ENCODE data around the gene HS3ST4. TPM values are rescaled to one million over a fixed set of nuclear protein-coding genes. Genes with fewer than 3 reads are reported as not detected.

Gene HS3ST4
- total RNA-seq, 2 donors from 2014 or later, result 1.0 to 1.9 TPM

DNA sequence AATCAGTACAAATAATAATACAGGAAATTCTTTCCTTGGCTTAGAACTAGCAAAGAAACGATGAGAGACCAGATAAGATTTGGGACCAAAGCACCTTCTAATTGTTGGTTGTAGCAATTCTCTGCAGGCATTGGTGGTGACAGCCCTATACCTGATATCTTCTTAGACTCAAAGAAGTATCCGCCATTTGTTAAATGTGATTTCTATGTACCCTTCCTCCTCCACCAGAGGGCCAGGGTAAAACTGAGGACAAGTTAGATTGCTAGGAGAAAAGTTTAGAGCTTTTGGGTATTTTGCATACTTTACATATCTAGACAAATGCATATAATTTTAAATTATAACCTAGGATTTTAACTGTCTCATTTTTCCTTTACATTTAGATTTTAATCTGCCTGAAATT lies 304.3 kb downstream of the HS3ST4 start:
- WGBS, result 67% methylated on average over 2 of the region's 2 CpGs
- no peak for TF ChIP-seq POLR2A (IDR thresholded peaks at IDR 0.05)
- TF ChIP-seq, protein P1, sequence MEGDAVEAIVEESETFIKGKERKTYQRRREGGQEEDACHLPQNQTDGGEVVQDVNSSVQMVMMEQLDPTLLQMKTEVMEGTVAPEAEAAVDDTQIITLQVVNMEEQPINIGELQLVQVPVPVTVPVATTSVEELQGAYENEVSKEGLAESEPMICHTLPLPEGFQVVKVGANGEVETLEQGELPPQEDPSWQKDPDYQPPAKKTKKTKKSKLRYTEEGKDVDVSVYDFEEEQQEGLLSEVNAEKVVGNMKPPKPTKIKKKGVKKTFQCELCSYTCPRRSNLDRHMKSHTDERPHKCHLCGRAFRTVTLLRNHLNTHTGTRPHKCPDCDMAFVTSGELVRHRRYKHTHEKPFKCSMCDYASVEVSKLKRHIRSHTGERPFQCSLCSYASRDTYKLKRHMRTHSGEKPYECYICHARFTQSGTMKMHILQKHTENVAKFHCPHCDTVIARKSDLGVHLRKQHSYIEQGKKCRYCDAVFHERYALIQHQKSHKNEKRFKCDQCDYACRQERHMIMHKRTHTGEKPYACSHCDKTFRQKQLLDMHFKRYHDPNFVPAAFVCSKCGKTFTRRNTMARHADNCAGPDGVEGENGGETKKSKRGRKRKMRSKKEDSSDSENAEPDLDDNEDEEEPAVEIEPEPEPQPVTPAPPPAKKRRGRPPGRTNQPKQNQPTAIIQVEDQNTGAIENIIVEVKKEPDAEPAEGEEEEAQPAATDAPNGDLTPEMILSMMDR (IDR thresholded peaks at IDR 0.05), result no peak
- TF ChIP-seq POLR2AphosphoS5 (IDR thresholded peaks at IDR 0.05), result no peak
- Histone ChIP-seq H3K9me3 (no peaks in the 10 kb centered on the region), H3K27ac (no peak overlapping the region), H3K27me3 (replicated peaks; ENCODE audit: insufficient read depth) (no peaks in the 10 kb centered on the region), H3K4me3 (no peak overlapping the region), H3K36me3 (no peaks in the 10 kb centered on the region), H3K4me1 (replicated peaks) (no peaks in the 10 kb centered on the region)
- intact Hi-C loops (cut with DNase I), result no loop called here
- DNase-seq (ENCODE audit: low spot score), result no peak

DNA sequence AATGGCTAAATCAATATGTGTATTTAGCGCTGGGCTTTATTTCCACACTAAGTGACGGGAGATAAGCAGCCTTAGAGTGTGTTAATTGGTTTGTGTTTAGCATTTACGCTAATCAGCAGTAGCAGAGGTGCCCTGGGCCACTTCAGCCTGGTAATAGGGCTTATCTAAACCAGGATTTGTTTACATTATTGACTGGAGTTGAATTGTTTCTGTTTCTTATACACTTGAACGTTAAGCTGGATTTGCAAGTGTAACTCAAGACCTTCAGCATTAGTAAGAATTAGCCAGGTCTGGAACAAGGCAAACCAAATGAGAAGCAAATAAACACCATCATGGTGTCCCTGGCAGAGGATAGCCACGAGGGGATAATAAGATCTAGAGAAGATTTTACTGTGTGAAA lies 313.6 kb downstream of the HS3ST4 start:
- Histone ChIP-seq H3K27ac (no peak overlapping the region), H3K27me3 (replicated peaks; ENCODE audit: insufficient read depth) (no peaks in the 10 kb centered on the region), H3K36me3 (no peaks in the 10 kb centered on the region), H3K4me1 (replicated peaks) (no peaks in the 10 kb centered on the region), H3K9me3 (no peaks in the 10 kb centered on the region), H3K4me3 (no peak overlapping the region)
- WGBS, result 51% methylated on average over 5 of the region's 5 CpGs
- intact Hi-C loops (cut with DNase I), result no loop called here
- no peak for DNase-seq (ENCODE audit: low spot score)
- TF ChIP-seq, protein P1 (IDR thresholded peaks at IDR 0.05), result no peak
- no peak for TF ChIP-seq POLR2AphosphoS5 (IDR thresholded peaks at IDR 0.05)
- TF ChIP-seq POLR2A (IDR thresholded peaks at IDR 0.05), result no peak

DNA sequence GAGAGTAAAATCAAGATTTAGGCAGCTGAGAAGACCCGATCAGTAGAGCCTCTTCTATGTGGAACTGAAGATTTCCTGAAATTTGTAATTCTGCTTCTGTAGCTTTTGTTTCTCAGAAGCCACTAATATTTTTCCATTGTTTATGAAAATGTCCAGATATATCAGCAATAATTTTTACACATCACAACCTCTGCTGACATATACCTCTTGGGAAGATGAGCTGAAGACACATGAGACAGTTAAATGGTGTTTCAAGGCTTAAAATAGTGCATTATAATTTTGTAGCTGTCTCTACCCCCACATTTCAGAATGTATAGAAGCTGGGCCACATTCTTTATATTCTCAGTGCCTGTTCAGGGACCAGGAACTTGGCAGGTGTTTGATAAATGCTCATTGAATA lies 320.6 kb downstream of the HS3ST4 start:
- Histone ChIP-seq H3K36me3 (no peaks in the 10 kb centered on the region), H3K4me3 (no peak overlapping the region), H3K9me3 (no peaks in the 10 kb centered on the region), H3K27me3 (replicated peaks; ENCODE audit: insufficient read depth) (no peaks in the 10 kb centered on the region), H3K4me1 (replicated peaks) (no peaks in the 10 kb centered on the region), H3K27ac (no peak overlapping the region)
- TF ChIP-seq, protein P1 (IDR thresholded peaks at IDR 0.05), result no peak
- TF ChIP-seq POLR2AphosphoS5 (IDR thresholded peaks at IDR 0.05) (no peak), POLR2A (IDR thresholded peaks at IDR 0.05) (no peak)
- intact Hi-C loops (cut with DNase I), result no loop called here
- DNase-seq (ENCODE audit: low spot score), result no peak
- 97% methylated on average over 1 of the region's 1 CpG for WGBS

DNA sequence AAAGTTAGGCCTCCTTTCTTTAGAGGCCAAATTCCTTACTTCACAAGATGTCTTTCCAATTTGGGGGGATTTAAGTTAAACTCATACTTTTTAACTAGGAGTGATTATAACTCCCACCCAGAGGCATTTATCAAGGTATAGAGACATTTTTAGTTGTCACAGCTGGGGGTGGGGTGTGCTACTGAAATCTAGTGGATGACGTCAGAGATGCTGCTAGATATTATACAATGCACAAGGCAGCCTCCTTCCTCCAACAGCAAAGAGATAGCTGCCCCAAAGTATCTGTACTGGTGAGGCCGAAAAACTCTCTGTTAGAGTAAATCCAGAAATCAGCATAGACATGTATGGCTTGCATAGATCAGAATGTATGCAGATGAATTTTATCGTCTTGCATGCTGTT lies 324.0 kb downstream of the HS3ST4 start:
- H3K4me1 ChIP-seq (replicated peaks), result no peaks in the 10 kb centered on the region
- TF ChIP-seq POLR2A (IDR thresholded peaks at IDR 0.05) (no peak), POLR2AphosphoS5 (IDR thresholded peaks at IDR 0.05) (no peak)
- TF ChIP-seq, protein P1 (IDR thresholded peaks at IDR 0.05), result no peak
- no peaks in the 10 kb centered on the region for H3K9me3 ChIP-seq
- intact Hi-C loops (cut with DNase I), result no loop called here
- no peak overlapping the region for H3K27ac ChIP-seq
- WGBS, result 61% methylated on average over 3 of the region's 3 CpGs
- H3K27me3 ChIP-seq (replicated peaks; ENCODE audit: insufficient read depth), result no peaks in the 10 kb centered on the region
- no peak for DNase-seq (ENCODE audit: low spot score)
- H3K4me3 ChIP-seq, result no peak overlapping the region
- H3K36me3 ChIP-seq, result no peaks in the 10 kb centered on the region

DNA sequence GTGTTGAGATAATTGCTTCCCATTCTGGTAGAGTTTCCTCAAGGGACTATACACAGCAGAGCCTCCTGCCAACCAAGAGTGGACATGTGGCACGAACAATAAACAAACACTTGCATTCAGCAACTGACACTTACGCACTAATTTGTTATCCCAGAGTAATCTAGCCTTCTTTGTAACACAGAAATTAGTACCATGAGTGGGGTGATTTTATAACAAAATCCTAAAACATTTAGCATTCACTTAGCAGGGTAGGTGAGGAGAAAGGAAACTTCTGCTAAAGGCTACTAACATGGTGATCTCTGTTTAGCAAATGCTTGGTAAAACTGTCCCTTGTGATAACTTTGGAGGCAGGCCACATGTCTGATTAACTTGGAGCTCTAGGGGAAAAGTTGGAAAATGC lies 325.2 kb downstream of the HS3ST4 start:
- Histone ChIP-seq H3K27me3 (replicated peaks; ENCODE audit: insufficient read depth) (no peaks in the 10 kb centered on the region), H3K4me3 (no peak overlapping the region), H3K4me1 (replicated peaks) (no peaks in the 10 kb centered on the region), H3K9me3 (no peaks in the 10 kb centered on the region), H3K36me3 (no peaks in the 10 kb centered on the region), H3K27ac (no peak overlapping the region)
- intact Hi-C loops (cut with DNase I), result no loop called here
- no peak for DNase-seq (ENCODE audit: low spot score)
- 33% methylated on average over 2 of the region's 2 CpGs for whole genome bisulfite sequencing
- TF ChIP-seq POLR2AphosphoS5 (IDR thresholded peaks at IDR 0.05) (no peak), POLR2A (IDR thresholded peaks at IDR 0.05) (no peak)
- TF ChIP-seq, protein P1 (IDR thresholded peaks at IDR 0.05), result no peak
